ENCODE results near the gene SOX18.
A peak's percentile ranks its signal among the peaks of the same experiment; 100 is the strongest.

Gene SOX18

DNA sequence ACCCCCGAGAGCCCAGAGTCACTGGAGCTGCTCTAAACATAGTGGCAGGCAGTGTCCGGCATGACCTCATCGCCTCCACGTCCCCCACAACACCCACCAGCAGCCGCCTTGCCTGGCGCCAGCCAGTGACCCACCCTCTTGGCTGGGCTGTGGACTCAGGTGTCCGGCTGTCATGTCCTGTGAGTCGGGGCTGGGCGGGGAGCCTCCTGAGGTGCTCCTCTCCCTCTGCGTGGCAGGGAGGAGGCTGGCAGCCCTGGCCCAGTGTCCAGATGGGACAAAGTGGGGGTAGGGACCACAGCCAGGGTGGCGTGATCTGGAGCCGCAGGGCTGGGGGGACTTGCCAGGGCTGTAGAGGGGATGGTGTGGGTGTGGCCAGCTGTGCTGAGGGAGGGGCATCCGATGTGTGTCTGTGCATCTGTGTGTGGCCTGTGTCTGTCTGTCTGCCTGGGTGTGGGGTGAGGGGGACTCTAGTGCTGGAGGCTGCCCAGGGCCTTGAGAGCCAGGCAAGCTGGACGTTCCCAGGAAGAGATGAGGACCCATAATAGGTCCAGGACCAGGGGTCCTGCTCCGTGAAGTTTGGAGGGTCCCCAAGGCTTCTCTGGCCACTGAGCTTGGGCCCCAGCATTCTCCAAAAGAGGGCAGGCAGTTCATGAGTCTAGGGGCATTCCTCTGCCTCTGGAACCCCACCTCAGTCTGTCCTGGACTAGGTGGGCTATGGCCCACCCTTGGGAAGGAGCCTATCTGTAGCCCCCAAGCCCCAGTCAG is 2.3 kb upstream of the SOX18 start:
- DNase-seq, result no peak

DNA sequence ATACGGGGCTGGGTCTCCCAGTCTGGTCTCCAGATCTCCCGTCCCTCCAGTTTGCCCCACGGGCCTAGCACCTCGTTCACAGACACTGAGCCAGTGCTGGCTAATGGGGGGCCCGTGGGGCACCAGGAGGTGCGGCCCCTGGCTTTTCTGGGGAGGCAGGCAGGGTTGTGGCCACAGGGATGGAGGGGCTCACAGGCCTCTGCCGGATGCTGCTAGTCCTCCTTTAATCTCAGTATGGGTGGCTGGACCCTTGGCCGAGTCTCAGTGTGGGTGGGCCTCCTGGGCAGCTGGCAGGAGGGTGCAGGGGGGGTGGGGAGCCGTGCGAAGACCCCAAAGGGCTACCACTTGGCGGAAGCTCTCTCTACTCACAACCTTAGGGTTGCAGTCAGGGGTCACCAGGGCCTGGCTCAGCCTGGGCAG is 1.6 kb upstream of the SOX18 start:
- DNase-seq, result no peak

DNA sequence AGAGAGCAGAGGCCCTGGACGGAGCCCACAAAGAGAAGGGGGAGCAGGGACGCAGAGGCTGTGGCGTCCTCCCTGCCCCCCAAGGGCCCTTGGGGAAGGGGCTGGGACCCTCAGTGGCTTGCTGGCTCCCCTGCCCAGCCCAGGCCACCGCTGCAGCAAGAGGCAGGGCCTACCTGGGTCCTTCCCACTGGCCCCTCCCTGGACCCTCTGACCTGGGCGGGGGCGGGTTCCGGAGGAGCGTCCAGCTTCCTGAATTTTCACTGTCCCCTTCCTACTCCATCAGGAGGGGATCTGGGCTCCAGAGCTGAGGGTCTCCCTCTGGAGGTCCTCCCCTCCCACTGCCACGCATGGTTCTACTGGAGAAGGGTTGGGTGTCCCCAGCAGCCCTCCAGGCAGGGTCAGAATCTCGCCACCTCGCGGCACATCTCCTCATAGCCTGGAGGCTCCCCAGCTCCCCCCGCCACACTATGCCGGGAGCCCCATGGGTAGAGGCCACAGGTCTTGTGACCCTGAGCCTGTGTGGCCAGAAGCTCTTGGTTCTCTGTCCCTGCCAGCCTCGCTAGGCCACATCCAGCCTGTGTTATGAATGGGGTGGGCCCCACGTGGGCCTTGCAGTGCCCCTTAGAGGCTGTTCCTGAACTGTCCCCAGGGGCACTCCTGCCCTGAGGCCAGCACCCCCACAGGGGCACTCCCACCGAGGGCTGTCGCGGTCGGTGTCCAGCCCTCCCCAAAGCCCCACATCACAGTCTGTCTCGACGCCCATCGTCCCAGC is 1.0 kb upstream of the SOX18 start:
- DNase-seq, result no peak

DNA sequence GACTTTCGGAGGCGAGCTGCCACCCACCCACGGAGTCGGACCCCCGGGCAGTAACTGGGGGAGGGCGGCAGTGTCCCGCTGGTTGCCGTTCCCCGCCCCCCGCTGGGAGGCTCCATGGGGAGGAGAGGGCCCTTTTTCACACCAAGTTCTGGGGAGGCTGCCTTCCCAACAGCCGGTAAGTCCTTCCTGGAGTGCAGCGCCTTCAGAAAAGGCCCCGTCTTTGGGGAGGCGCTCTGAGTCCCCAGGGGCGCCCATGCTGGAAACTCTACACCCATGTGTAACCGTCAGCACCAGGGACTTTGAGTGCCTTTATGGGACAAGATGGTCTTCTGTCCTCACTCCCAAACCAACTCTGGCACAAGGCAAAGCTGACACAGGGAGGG is 430 bp upstream of the SOX18 start:
- no peak for DNase-seq

DNA sequence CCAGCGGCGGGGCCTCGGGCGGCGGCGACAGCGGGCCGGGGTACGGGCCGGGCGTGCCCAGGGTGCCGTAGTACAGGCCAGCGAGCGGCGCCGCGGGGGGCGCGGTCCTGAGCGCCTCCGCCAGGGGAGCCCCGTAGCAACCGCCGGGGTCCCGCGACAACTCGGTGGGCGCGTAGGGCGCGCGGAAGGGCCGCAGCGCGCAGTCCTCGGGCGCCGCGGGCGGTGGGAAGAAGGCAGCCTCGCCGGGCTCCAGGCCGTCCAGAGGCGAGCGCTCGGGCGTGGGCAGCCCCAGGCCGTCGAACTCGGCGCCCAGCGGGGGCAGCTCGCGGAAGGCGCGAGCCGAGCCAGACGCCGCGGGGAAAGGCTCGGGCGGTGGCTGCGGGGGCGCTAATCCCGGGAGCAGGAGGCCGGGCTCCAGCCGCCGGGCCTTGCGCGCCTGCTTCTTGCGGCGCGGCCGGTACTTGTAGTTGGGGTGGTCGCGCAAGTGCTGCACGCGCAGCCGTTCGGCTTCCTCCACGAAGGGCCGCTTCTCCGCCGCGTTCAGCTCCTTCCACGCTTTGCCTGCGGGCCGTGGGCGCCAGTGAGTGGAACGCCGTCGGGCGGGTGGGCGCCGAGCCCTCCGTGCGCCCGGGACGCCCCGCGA is 916 bp downstream of the SOX18 start:
- DNase-seq, result no peak

DNA sequence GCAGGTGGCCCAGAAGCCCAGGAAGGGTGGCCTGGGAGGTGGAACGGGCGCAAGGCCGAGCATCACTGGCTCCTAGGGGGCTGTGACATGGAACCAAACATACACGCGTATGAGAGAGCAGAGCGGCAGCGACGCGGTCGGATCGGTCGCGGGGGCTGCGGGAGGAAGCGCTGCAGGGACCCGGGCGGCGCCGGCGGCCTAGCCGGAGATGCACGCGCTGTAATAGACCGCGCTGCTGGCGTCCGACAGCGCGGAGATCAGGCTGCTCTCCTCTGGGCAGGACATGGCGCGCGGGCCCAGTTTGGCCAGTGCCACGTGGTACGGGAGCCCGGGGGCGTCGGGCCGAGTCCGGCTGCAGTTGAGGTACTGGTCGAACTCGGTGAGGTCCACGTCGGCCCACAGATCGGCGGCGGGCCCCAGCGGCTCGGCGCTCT is 1.5 kb downstream of the SOX18 start:
- DNase-seq, result peak; percentile 39

DNA sequence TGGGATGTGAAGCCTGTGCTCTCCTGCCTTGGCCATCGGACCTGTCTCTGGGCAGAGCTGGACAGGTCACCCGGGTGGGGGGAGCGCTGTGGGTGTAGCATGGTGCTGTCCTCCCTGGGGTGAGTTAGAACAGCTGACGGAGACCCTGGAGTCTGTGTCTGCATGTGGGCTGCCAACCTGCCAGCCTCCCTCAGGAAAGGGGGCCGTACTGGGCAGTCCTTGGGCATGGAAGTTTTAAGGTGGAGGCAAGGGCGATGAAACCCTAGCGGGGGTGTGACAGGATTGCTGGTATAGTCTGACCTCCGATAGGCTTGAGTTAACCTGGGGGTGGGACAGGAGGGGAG is 2.4 kb downstream of the SOX18 start:
- DNase-seq, result no peak

DNA sequence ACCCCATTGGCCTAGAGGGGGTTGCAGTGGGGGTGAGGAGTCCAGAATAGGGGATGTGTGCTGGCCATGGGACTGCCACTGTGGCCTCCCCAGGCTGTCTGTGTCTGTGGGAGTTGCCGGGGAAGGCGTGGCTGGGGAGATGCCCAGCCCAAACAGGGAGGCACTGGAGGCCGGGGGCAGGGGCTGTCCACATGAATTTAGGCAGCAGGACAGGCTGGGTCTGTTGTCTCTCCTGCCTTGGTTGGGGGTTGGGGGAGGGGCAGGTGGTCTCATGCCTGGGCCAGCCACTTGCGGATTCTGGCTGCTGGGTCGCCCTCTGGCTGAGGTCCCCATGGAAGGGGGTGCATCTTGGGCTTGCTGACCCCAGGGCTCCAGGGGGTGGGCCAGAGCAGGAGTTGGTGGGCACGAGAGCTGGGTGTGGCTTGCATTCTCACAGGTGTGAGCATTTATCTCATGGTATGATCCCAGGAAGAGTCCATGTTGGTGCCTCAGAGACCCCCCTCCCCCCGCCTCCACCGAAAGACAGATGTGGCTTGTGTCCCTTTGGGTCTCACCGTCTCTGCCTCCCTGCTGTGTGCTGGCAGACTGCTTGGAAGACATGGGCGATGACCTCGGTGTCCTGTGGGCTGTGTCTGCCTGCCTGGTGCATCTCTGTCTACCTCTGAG is 4.0 kb downstream of the SOX18 start:
- DNase-seq, result no peak

DNA sequence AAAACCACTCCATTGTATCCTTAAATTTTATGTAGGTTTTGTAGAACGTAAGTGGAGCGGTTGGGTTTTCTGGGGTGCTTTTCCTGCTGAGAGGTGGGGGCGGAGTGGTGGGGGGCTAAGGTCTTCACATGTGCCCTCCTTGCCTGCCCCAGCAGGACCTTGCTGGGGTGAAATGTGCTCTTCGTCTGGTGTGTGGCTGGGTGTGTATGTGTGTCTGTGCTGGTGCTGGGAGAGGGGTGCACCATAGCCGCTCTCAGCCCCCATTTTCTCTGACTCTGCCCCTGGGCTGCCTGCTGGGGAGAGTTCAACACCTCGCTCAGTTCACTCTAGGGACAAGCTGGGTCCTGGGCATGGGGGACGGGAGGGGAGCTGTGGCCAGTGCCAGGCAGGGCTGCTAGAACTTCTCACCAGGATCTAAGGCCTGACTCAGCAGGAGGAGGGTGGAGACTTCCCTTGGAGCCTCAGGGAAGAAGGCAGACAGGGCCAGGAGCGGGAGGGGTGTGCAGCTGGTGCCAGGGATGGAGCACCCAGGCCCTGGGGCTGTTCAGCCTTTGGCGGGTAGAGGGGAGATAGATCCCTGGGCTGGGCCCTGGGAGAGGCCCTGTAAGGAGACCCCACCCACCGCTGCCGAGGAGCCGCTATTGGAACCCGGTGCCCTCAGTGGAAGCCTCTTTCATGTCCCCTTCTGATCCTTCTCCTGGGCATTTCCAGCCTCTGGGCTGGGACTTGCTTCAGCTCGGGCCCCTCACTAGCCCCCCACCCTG is 4.8 kb downstream of the SOX18 start:
- DNase-seq, result peak; percentile 23

DNA sequence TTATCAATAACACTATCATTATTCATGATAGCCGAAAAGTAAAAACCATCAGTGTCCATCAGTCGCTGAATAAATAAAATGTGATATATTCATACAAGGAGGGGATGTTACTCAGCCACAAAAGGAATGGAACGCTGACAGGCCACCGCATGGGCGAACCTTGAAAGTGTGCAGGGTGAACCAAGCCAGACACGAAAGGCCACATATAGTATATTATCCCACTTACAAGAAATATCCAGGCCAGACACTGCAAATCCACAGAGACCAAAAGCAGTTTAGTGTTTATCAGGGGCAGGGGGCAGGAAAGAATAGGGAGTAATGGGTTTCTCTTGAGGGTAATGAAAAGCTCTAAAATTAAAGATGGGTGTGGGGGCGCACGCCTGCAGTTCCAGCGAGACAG is 5.7 kb downstream of the SOX18 start:
- DNase-seq, result no peak

DNA sequence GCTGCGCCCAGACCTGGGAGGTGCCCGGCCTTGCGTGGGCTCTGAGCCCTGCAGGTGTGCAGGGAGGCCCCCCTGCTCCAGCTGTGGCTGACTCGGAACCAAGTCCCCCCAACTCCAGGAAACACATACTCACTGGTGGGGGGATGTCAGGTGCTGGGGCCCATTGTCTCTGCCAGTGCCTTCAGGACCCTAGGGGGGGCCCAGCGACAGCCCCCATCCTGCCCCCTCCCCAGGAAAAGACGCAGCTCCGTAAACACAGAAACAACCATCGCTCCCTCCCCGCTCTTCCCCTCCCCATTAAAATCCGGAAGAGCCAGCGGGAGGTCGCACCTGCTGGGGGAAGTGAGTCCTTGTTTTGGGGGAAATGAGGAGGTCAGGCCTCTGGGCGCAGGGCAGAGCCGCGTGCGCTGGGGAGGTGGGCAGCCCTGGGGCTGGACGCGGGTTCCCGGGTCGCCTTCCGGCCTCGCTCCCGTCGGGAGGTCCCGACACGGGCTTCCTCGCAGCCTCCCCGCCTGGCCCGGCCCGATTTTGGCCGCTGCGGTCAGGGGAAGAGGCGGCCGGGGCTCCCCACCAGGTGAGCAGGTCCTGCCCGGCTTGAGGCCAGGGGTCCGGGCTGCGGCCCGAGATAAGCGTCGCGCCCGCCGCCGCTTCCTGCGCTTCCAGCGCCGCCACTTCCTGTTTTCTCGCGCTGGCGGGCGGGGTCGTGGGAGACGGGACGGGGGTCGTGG is 7.2 kb downstream of the SOX18 start:
- DNase-seq, result peak; percentile 29

DNA sequence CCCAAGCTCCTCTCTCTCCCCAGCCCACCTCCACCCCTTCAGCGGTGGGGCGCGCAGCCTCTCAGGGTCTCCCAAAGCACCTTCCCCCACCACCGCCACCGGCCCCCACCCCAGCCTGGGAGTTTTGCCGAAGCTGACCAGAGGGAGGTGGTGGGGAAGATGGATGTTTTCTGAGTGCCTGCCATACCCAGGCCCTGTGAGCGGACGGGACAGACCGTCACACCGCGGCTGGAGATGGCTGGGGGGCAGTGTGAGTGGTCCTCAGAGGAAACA is 7.7 kb downstream of the SOX18 start:
- DNase-seq, result no peak

DNA sequence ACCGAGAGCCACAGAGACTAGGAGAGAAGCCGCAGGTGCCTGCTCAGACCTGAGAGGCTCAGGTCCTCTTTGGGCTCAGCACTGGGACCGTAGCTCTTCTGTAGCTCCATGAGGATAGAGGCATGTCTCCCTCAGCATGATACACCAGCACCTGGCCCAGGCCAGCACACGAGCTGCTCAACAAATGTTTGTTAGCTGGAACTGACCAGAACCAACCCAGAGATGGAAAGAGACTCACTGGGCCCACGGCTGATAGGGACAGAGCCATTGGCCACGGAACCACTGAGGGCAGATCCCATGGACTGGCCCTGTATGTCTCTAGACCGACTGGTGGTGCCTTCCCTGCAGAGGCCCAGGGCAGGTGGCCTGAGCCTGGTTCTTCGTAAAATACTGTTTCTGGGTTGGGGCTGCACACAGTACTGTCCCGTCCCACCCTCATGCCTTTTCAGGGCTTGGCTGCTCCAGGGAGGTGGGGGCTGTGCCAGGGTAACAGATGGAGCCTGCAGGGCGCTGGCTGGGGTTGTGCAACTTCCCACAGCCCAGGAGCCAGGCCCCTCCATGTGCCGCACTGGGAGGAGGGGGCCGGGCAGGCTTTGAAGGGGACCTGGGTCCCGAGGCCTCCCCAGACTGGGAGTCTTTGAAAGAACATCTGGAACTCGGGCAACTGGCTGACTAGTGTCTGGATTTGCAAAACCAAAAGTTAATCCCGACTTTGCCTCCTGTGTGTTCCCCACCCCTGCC is 8.2 kb downstream of the SOX18 start:
- no peak for DNase-seq

DNA sequence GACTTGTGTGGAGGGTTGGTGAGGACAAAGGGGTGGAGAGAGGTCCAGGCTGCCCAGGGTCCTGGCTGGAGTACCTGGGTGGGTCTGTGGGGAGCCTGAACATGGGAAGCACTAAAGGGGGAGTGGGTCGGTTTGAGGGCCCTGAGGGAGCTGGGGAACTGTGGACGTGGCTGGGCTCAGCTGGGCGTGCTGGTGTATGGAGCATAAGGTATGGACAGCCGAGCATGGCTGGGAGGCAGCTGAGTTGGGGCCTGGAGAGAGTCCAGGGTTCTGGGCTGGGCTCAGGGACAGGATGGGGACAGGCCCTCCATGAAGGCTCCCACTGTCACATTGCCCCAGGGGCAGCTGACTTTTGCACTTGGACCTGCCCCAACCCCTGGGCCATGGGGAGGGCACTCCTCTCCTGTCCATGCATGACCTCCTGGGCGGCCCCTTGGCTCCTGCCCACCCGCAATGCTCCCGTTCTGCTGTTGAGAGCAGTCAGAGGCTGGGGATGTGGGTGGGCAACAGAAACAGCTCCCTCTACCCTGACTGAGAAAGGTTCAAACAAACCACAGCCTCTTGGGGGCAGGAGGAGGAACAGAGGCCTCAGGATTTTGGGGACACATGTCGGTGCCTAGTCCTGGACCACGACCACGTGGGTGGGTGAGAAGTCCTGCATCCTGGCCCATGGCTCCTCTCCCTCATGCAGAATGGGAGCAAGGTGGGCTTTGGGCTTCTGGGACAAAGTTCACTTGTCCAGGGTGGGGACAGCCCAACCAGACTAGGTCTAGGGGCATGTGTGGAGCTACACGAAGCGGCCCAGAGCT is 9.0 kb downstream of the SOX18 start:
- no peak for DNase-seq

DNA sequence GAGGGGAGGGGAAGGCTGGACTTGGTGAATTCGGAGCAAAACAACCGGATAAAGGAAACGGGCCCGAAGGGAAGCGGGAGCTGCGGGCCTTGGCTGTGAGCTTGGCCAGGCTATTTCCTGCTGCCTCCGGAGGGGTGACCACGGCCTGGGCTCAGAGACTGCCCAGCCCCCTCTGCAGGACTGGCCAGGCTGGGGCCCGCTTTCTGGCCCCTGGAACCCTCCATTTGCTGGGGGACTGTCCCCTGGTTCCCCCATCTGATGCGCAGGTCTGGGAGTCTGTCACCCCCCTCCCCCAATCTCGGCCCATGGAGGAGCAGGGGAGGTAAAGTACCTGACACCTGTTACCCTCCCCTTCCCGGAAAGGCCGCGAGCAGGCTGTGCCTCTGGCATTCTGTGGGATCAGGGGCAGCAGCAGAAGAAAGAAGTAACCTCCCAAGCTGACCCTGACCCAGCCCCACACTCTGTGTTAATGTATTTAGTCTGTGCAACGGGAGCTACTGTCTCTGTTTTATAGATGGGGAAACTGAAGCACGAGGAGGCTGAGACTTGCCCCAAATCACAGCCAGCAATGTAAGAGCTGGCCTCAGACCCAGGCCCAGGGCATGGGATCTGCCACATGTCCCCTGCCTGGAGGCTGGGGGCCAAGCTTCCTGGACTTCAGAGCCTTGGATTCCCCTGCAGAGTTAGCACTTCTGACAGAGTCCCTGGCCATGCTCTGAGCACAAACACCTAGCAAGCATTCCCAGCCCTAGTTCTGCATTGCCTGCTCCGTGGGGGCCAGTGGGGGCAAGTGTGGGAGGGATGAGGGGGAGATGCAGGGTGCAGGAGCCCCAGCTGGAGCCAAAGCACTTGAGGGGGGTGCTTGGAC is 9.9 kb downstream of the SOX18 start:
- peak; percentile 48 for DNase-seq

DNA sequence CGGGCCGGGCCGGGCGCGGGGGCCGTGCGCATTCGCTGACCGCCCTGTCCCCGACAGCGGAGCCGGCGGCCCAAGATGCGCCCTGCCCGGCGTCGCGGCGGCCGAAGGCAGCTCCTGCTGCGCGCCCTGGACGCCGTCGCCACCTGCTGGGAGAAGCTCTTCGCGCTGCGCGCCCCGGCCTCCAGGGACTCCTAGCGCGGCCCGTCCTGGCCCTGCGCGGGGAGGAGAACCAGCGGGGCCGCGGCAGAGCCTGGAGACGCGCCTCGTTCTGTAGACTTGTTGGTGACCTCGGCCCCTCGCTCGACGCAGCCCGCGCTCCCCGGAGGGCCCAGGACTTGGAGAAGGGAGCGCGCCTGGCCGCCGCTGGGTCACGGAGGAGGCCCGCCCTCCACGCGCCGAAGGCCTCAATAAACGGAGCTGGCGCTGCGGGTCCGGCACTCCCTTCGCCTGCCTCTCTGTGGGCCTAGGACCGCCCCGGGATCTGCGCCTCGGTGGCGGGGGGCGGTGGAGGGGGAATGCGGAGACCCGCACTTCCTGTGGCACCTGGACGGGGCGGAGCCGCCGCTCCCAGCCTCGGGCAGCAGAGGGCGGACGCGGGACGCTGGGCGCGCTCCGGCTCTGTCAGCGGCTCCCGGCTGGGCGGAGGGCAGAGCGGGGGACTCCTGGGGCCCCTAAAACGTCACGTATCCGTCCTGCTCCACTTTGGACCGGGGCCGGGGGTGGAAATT is 10.7 kb downstream of the SOX18 start:
- DNase-seq, result peak; percentile 79

DNA sequence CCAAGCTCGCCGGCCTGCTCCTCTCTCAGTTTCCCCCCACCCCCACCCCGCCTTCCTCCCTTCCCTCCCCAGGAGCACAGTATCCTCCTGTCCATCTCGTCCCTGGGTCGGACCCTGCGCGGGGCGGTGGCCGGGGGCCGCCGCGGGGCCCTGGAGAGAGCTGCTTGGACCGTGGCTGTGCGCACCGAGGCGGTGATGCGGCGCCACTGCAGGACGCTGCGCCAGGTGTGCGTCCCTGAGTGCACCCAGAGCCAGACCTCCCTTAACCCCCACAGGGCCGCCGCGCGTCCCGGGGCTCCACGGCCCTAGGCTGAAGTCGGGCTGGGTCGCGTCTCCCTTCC is 11.2 kb downstream of the SOX18 start:
- peak; percentile 68 for DNase-seq

DNA sequence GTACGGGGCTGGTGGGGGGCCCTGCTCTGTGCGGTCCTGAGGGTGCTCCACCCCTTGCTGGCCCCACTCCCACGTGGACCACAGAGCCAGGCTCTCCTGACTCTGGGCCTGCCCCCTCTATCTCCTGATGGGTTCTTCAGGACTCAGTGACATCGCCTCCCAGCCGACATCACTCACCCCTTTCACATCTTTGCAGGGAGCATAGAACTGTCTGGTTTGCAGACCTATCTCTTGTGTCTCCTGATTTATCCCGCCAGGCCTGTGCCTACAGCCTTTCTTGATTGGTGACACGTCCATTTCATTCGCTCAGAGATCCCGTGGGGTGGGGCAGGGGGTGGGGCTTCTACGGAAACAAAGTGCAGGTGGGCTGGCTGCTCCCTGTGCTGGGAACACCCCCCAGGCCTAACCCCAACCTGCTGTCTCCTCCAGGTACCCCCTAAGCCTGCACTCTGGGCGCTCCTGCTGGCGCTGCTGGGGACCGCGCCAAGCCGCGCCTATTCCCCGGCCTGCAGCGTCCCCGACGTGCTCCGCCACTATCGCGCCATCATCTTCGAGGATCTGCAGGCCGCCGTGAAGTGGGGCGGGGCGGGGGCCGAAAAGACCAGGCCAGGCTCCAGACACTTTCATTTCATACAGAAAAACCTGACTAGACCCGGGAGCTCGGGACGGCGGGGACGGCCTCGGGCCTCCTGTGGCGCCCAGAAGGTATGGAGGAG is 11.8 kb downstream of the SOX18 start:
- DNase-seq, result peak; percentile 44

DNA sequence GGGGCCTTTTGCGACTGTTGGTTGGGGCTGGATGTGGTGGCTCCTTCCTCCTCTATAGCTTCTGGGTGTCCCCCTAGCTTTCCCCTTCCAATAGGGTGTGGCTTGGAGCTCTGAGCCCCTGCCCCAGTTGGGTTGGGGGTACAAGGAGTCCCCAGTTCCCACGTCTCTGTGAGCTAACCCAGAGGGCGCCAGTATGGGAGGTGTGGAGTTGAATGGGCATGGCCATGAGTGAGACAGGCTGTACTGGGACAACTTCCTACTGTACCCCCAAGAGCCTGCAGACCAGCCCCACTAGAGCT is 12.3 kb downstream of the SOX18 start:
- no peak for DNase-seq
